ENCODE measurements around the gene DNMBP. TPM values are rescaled to one million over a fixed set of nuclear protein-coding genes. Genes with fewer than 3 reads are reported as not detected.

DNMBP gene
- total RNA-seq, 4 donors from 2014 or later = 21.6 to 28.8 (median 24.6) TPM

- no peak overlapping the region for H3K27ac ChIP-seq
- no peaks in the 10 kb centered on the region for H3K27me3 ChIP-seq
- 86 to 89% methylated on average over 11 of the region's 11 CpGs for WGBS, 2 donors
- no peaks in the 10 kb centered on the region for H3K4me1 ChIP-seq
- no peaks in the 10 kb centered on the region for H3K36me3 ChIP-seq
- no peak overlapping the region for H3K4me3 ChIP-seq
- DNase-seq (ENCODE audit: low spot score in 2 of 2) = no peak
- H3K9me3 ChIP-seq = peaks cover 0 to 26% (median 2%) of the 10 kb centered on the region in 4 donors
- TF ChIP-seq EP300 (IDR thresholded peaks at IDR 0.05) (no peak), CTCF (IDR thresholded peaks at IDR 0.05) (no peak)
These were observed 15.0 kb upstream of the DNMBP start for GRCh38 chr10:100024748-100025147.

GRCh38 chr10:100022403-100022802 lies 12.7 kb upstream of the DNMBP start:
- Histone ChIP-seq H3K4me3 (no peak overlapping the region), H3K4me1 (no peaks in the 10 kb centered on the region), H3K27me3 (no peaks in the 10 kb centered on the region), H3K36me3 (no peaks in the 10 kb centered on the region), H3K9me3 (peaks cover 0 to 15% (median 1%) of the 10 kb centered on the region in 4 donors), H3K27ac (no peak overlapping the region)
- TF ChIP-seq POLR2A (IDR thresholded peaks at IDR 0.05) = no peak
- TF ChIP-seq EP300 (IDR thresholded peaks at IDR 0.05) = no peak
- TF ChIP-seq CTCF (IDR thresholded peaks at IDR 0.05) = no peak
- 49 to 60% methylated on average over 2 of the region's 2 CpGs for WGBS, 2 donors
- no peak for DNase-seq (ENCODE audit: low spot score in 2 of 2)

- Histone ChIP-seq H3K9me3 (peaks cover 0 to 4% (median 0%) of the 10 kb centered on the region in 4 donors), H3K27me3 (no peaks in the 10 kb centered on the region), H3K4me1 (no peaks in the 10 kb centered on the region), H3K4me3 (no peak overlapping the region), H3K27ac (no peak overlapping the region), H3K36me3 (no peaks in the 10 kb centered on the region)
- TF ChIP-seq POLR2A (IDR thresholded peaks at IDR 0.05) (no peak), EP300 (IDR thresholded peaks at IDR 0.05) (no peak), CTCF (IDR thresholded peaks at IDR 0.05) (no peak)
- WGBS, 2 donors = 66 to 79% methylated on average over 1 of the region's 1 CpG
- DNase-seq (ENCODE audit: low spot score in 2 of 2) = no peak
These were observed 11.6 kb upstream of the DNMBP start for GRCh38 chr10:100021322-100021721.

- Histone ChIP-seq H3K4me1 (no peaks in the 10 kb centered on the region), H3K9me3 (no peaks in the 10 kb centered on the region), H3K36me3 (no peaks in the 10 kb centered on the region), H3K27me3 (no peaks in the 10 kb centered on the region), H3K4me3 (no peak overlapping the region), H3K27ac (no peak overlapping the region)
- WGBS, 2 donors = 70 to 74% methylated on average over 11 of the region's 11 CpGs
- TF ChIP-seq CTCF (IDR thresholded peaks at IDR 0.05) = no peak
- TF ChIP-seq POLR2A (IDR thresholded peaks at IDR 0.05) = no peak
- TF ChIP-seq EP300 (IDR thresholded peaks at IDR 0.05) = no peak
- DNase-seq (ENCODE audit: low spot score in 2 of 2) = no peak
These were observed 11.1 kb upstream of the DNMBP start for GRCh38 chr10:100020886-100021253.

- DNase-seq (ENCODE audit: low spot score in 2 of 2) = no peak
- no peaks in the 10 kb centered on the region for H3K4me1 ChIP-seq
- no peaks in the 10 kb centered on the region for H3K27me3 ChIP-seq
- no peak overlapping the region for H3K4me3 ChIP-seq
- no peak for TF ChIP-seq POLR2A (IDR thresholded peaks at IDR 0.05)
- TF ChIP-seq EP300 (IDR thresholded peaks at IDR 0.05) = no peak
- no peak for TF ChIP-seq CTCF (IDR thresholded peaks at IDR 0.05)
- 53 to 67% methylated on average over 5 of the region's 5 CpGs for WGBS, 2 donors
- no peak overlapping the region for H3K27ac ChIP-seq
- H3K36me3 ChIP-seq = no peaks in the 10 kb centered on the region
- no peaks in the 10 kb centered on the region for H3K9me3 ChIP-seq
These were observed 10.6 kb upstream of the DNMBP start for GRCh38 chr10:100020142-100020885.

Measured in tibial nerve (tissue), 4 donors.